Keratinocyte (primary cell): ENCODE data around the gene IGF2BP2. TPM values are rescaled to one million over a fixed set of nuclear protein-coding genes. Genes with fewer than 3 reads are reported as not detected.

Experiments
- DNase-seq: peaks from one replicate; pipeline ENCODE4 v3.0.0-alpha.2; 2011; ENCODE audit warnings: low read depth, missing footprints, low spot score
- FAIRE-seq: peaks from 2 replicates; lab custom pipeline; 2011; peaks lifted over from hg19 to GRCh38; lab: Jason Lieb, UNC
- H2AFZ ChIP-seq: 2 replicates; pipeline ENCODE4 v1.6.0; 2012; ENCODE audit warnings: low read length, control low read depth, inconsistent platforms; ENCODE audit not compliant: control insufficient read depth
- H3K27ac ChIP-seq: 2 replicates; pipeline ENCODE4 v1.5.1; 2011; ENCODE audit warnings: low read length; ENCODE audit not compliant: control insufficient read depth, insufficient read depth
- H3K27me3 ChIP-seq: 3 replicates; pipeline ENCODE4 v1.6.0; 2011; ENCODE audit warnings: low read length; ENCODE audit not compliant: control insufficient read depth, insufficient read depth; ENCODE audit errors: extremely low read depth
- H3K36me3 ChIP-seq, 2 experiments: 2 replicates in 1 of 2; 3 replicates in 1 of 2; pipeline ENCODE4 v1.5.1; 2011; ENCODE audit warnings: low read length in 2 of 2, mild to moderate bottlenecking in 1 of 2; ENCODE audit not compliant: control insufficient read depth in 2 of 2, insufficient read depth in 2 of 2; ENCODE audit errors: extremely low read depth in 1 of 2
- H3K4me1 ChIP-seq: 3 replicates; pipeline ENCODE4 v1.5.1; 2011; ENCODE audit warnings: low read length; ENCODE audit not compliant: control insufficient read depth, insufficient read depth; ENCODE audit errors: extremely low read depth
- H3K4me2 ChIP-seq: 3 replicates; pipeline ENCODE4 v1.6.0; 2011; ENCODE audit warnings: low read depth, low read length; ENCODE audit not compliant: control insufficient read depth, insufficient read depth; ENCODE audit errors: extremely low read depth
- H3K4me3 ChIP-seq, 3 experiments: fragments of 200-600 bp in 1 of 3; sonication (generic) in 1 of 3; 2 replicates in 2 of 3; 3 replicates in 1 of 3; pipeline ENCODE4 v1.5.1; 2011 to 2016; ENCODE audit warnings: low read length in 3 of 3, mild to moderate bottlenecking in 3 of 3, control low read depth in 2 of 3, inconsistent platforms in 1 of 3, low read depth in 1 of 3, mixed read lengths in 1 of 3, mixed run types in 1 of 3, moderate library complexity in 1 of 3; ENCODE audit not compliant: control insufficient read depth in 2 of 3, insufficient read depth in 2 of 3; ENCODE audit errors: extremely low read depth in 1 of 3
- H3K79me2 ChIP-seq: 2 replicates; pipeline ENCODE4 v1.6.0; 2012; ENCODE audit warnings: low read length; ENCODE audit not compliant: control insufficient read depth, insufficient read depth
- H3K9ac ChIP-seq: 3 replicates; pipeline ENCODE4 v1.6.0; 2011; ENCODE audit warnings: low read length; ENCODE audit not compliant: control insufficient read depth, insufficient read depth; ENCODE audit errors: extremely low read depth
- H3K9me1 ChIP-seq: 3 replicates; pipeline ENCODE4 v1.6.0; 2011; ENCODE audit warnings: low read length; ENCODE audit not compliant: control insufficient read depth, insufficient read depth; ENCODE audit errors: extremely low read depth
- H3K9me3 ChIP-seq: 2 replicates; pipeline ENCODE4 v1.5.1; 2012; ENCODE audit warnings: low read depth, low read length; ENCODE audit not compliant: control insufficient read depth
- H4K20me1 ChIP-seq: 3 replicates; pipeline ENCODE4 v1.6.0; 2011; ENCODE audit warnings: low read length; ENCODE audit not compliant: control insufficient read depth, insufficient read depth; ENCODE audit errors: extremely low read depth
- CTCF ChIP-seq, 3 experiments: IDR thresholded peaks in 1 of 3; conservative IDR thresholded peaks in 1 of 3; optimal IDR thresholded peaks in 1 of 3; 2 replicates in 2 of 3; 3 replicates in 1 of 3; pipeline versions ENCODE3 to v1.5.1; 2011; ENCODE audit warnings: low read length in 3 of 3, mild to moderate bottlenecking in 3 of 3, moderate library complexity in 2 of 3, control low read depth in 1 of 3, inconsistent platforms in 1 of 3; ENCODE audit not compliant: insufficient read depth in 2 of 3; ENCODE audit errors: extremely low read depth in 1 of 3
- EZH2 ChIP-seq: IDR thresholded peaks from one replicate; pipeline ENCODE4 v1.6.1; 2012; ENCODE audit warnings: inconsistent platforms, mild to moderate bottlenecking, low read length, moderate library complexity
- dilution Hi-C: fragments of 300-500 bp; cut with MboI; formaldehyde crosslinking; loops from one replicate; pipeline ENCODE4 v1.7.0; 2020; ENCODE audit warnings: low sequenced_read_pairs; ENCODE audit not compliant: extremely low pct_ligation_motif_present
- polyA plus RNA-seq, 5 experiments: library from polyadenylated mRNA; depleted of rRNA in 3 of 5; stranded (reverse) in 3 of 5; stranded (forward) in 1 of 5; unstranded in 1 of 5; fragments of >200 nt; gene quantifications; 1 replicate in 1 of 5; 2 replicates in 3 of 5; 3 replicates in 1 of 5; pipeline versions ENCODE4 v1.2.1 to v1.2.3, GENCODE V29; 2011 to 2012; ENCODE audit warnings: missing spikeins in 2 of 5, low read depth in 1 of 5, low replicate concordance in 1 of 5

IGF2BP2 gene
- polyA plus RNA-seq, 1 donor (not counting 4 experiments of a cell fraction or from before 2014, with no cell fraction given), result 21.2 TPM

DNA sequence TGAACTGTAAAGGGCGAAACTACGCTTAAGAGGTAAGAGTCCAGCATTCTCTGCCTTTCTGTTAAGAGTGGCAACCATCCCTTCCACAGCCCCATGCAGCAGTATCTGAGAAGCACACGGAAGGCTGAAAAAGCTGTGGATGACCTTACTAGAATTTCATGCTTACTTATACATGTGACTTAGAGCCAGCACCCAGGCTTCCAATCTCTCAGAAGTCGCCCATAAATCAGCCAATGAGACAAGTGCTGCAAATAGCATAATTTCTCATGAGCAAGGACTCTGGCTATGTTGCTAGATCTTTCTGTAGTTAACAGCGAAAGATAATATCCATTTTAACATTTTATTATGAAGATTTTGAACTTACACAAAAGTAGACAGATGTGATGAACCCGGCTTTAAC is 65.3 kb downstream of the IGF2BP2 start:
- Histone ChIP-seq H3K9me3 (no peaks in the 10 kb centered on the region), H3K4me2 (no peak overlapping the region), H3K4me1 (peaks cover 43% of the 10 kb centered on the region), H3K36me3 (peaks cover 7 to 25% of the 10 kb centered on the region in 2 experiments), H3K27me3 (no peaks in the 10 kb centered on the region), H3K79me2 (peaks cover 98% of the 10 kb centered on the region), H2AFZ (no peak overlapping the region), H3K27ac (no peak overlapping the region), H3K4me3 (no peak overlapping the region), H3K9ac (no peak overlapping the region), H3K9me1 (no peaks in the 10 kb centered on the region), H4K20me1 (peaks cover 5% of the 10 kb centered on the region)
- DNase-seq (no peak), FAIRE-seq (no peak)
- dilution Hi-C loops, result no loop called here
- TF ChIP-seq CTCF (optimal IDR thresholded peaks at IDR 0.05 in 1 of 3, IDR thresholded peaks at IDR 0.05 in 1 of 3, conservative IDR thresholded peaks at IDR 0.05 in 1 of 3; ENCODE audit: extremely low read depth in 1 of 3, insufficient read depth in 2 of 3, low read length in 3 of 3), result no peak
- TF ChIP-seq EZH2, result no peak

DNA sequence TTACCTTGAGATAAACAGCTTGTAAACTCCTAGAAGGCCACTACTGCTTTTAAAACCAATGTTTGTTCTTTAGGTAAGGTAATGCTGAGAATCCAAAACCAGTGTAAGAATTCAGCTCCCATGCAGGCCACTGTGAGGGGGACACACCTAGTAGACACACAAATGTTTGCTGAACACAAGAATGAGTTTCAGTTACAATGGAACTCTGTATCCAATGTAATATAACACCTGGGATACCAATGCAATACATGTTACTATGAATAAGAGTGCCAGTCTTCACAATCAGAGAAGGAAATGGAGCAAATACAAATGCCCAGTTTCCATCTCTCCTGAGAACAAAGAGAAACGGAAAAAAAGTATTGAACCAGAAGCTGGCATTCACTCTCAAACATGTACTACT is 65.9 kb downstream of the IGF2BP2 start:
- peaks cover 7 to 28% of the 10 kb centered on the region in 2 experiments for H3K36me3 ChIP-seq
- no peak overlapping the region for H3K27ac ChIP-seq
- no peak overlapping the region for H3K9ac ChIP-seq
- no peak for TF ChIP-seq CTCF (optimal IDR thresholded peaks at IDR 0.05 in 1 of 3, IDR thresholded peaks at IDR 0.05 in 1 of 3, conservative IDR thresholded peaks at IDR 0.05 in 1 of 3; ENCODE audit: extremely low read depth in 1 of 3, insufficient read depth in 2 of 3, low read length in 3 of 3)
- TF ChIP-seq EZH2, result no peak
- peaks cover 5% of the 10 kb centered on the region for H4K20me1 ChIP-seq
- peaks cover 43% of the 10 kb centered on the region for H3K4me1 ChIP-seq
- no peak for DNase-seq
- no peaks in the 10 kb centered on the region for H3K27me3 ChIP-seq
- no peak overlapping the region for H3K4me2 ChIP-seq
- H3K79me2 ChIP-seq, result peaks cover 99% of the 10 kb centered on the region
- H3K9me1 ChIP-seq, result no peaks in the 10 kb centered on the region
- dilution Hi-C loops, result no loop called here
- H2AFZ ChIP-seq, result no peak overlapping the region
- FAIRE-seq, result no peak
- no peak overlapping the region for H3K4me3 ChIP-seq
- H3K9me3 ChIP-seq, result no peaks in the 10 kb centered on the region
